MM.1S (cell line): Measurements from ENCODE around the gene ACRBP.

ENCODE experiments used
- DNase-seq: peaks from one replicate; pipeline ENCODE4 v3.0.0-alpha.2; 2015
- H2AFZ ChIP-seq: fragments of 300-600 bp; sonication (generic); 2 replicates; pipeline ENCODE4 v1.6.0; 2016; ENCODE audit warnings: antibody characterized with exemption, low read length
- H3F3A ChIP-seq: fragments of 300-600 bp; sonication (generic); 2 replicates; pipeline ENCODE4 v1.6.1; 2016; ENCODE audit warnings: mild to moderate bottlenecking, antibody characterized with exemption, low read length, moderate library complexity, mixed read lengths; ENCODE audit not compliant: insufficient read depth
- H3K27ac ChIP-seq: fragments of 300-600 bp; sonication (generic); 2 replicates; pipeline ENCODE4 v1.5.1; 2016; ENCODE audit warnings: mild to moderate bottlenecking, low read length
- H3K27me3 ChIP-seq: fragments of 300-600 bp; sonication (generic); replicated peaks from 2 replicates; pipeline ENCODE4 v1.6.0; 2016; ENCODE audit warnings: low read length; ENCODE audit not compliant: insufficient read depth
- H3K36me3 ChIP-seq: fragments of 300-600 bp; sonication (generic); replicated peaks from 2 replicates; pipeline ENCODE4 v1.6.1; 2016; ENCODE audit warnings: mild to moderate bottlenecking, low read length, mixed read lengths; ENCODE audit not compliant: insufficient read depth
- H3K4me1 ChIP-seq: fragments of 300-600 bp; sonication (generic); 2 replicates; pipeline ENCODE4 v1.6.1; 2016; ENCODE audit warnings: low read length, mixed read lengths
- H3K4me2 ChIP-seq: fragments of 300-600 bp; sonication (generic); 2 replicates; pipeline ENCODE4 v1.6.0; 2016; ENCODE audit warnings: low read depth, low read length
- H3K4me3 ChIP-seq: fragments of 300-600 bp; sonication (generic); 2 replicates; pipeline ENCODE4 v1.5.1; 2016; ENCODE audit warnings: low read length, mixed read lengths
- H3K79me2 ChIP-seq: fragments of 300-600 bp; sonication (generic); 2 replicates; pipeline ENCODE4 v1.6.1; 2016; ENCODE audit warnings: mixed run types, low read length, mixed read lengths
- H3K9ac ChIP-seq: fragments of 300-600 bp; sonication (generic); 2 replicates; pipeline ENCODE4 v1.6.1; 2016; ENCODE audit warnings: low read length, mixed read lengths
- H3K9me2 ChIP-seq: fragments of 300-600 bp; sonication (generic); replicated peaks from 2 replicates; pipeline ENCODE4 v1.6.1; 2016; ENCODE audit warnings: mild to moderate bottlenecking, low read length, mixed read lengths; ENCODE audit not compliant: insufficient read depth
- H3K9me3 ChIP-seq: fragments of 300-600 bp; sonication (generic); replicated peaks from 2 replicates; pipeline ENCODE4 v1.6.1; 2016; ENCODE audit warnings: mild to moderate bottlenecking, low read length, mixed read lengths; ENCODE audit not compliant: insufficient read depth
- H4K20me1 ChIP-seq: fragments of 300-600 bp; sonication (generic); 2 replicates; pipeline ENCODE4 v1.6.1; 2016; ENCODE audit warnings: mild to moderate bottlenecking, low read length, moderate library complexity, mixed read lengths; ENCODE audit not compliant: insufficient read depth
- CTCF ChIP-seq: fragments of 300-600 bp; sonication (generic); IDR thresholded peaks from 2 replicates; pipeline ENCODE4 v1.5.1; 2016; ENCODE audit warnings: antibody characterized with exemption, low read length, mixed read lengths
- EZH2 ChIP-seq: fragments of 300-600 bp; sonication (generic); optimal IDR thresholded peaks from 2 replicates; pipeline ENCODE3; 2017; ENCODE audit warnings: low read depth, mild to moderate bottlenecking, antibody characterized with exemption, low read length, mixed read lengths
- EZH2phosphoT487 ChIP-seq: fragments of 300-600 bp; sonication (generic); IDR thresholded peaks from 2 replicates; pipeline ENCODE4 v1.6.1; 2018; ENCODE audit warnings: antibody characterized with exemption, low read length

Gene ACRBP

GRCh38 chr12:6644257-6644596 lies 3.0 kb downstream of the ACRBP start:
- Histone ChIP-seq H2AFZ (peak overlapping the region; percentile 67), H3K4me2 (peak overlapping the region; percentile 17; the same call in 1 of the 2 replicates), H3K4me3 (no peak overlapping the region), H3K9me2 (no peaks in the 10 kb centered on the region), H3K27ac (no peak overlapping the region), H3K27me3 (peaks cover 23% of the 10 kb centered on the region; the same call in 1 of the 2 replicates), H3K9me3 (no peaks in the 10 kb centered on the region), H3K36me3 (no peaks in the 10 kb centered on the region), H4K20me1 (no peaks in the 10 kb centered on the region), H3K9ac (no peak overlapping the region), H3F3A (no peaks in the 10 kb centered on the region), H3K79me2 (no peaks in the 10 kb centered on the region), H3K4me1 (no peaks in the 10 kb centered on the region)
- TF ChIP-seq EZH2phosphoT487 (no peak), EZH2 (no peak), CTCF (no peak)
- no peak for DNase-seq

- no peaks in the 10 kb centered on the region for H3K79me2 ChIP-seq
- peak overlapping the region; percentile 67 for H2AFZ ChIP-seq
- H3K4me2 ChIP-seq, result no peak overlapping the region; the same call in 1 of the 2 replicates
- H3K27ac ChIP-seq, result no peak overlapping the region
- H4K20me1 ChIP-seq, result no peaks in the 10 kb centered on the region
- H3K9ac ChIP-seq, result no peak overlapping the region
- H3K9me3 ChIP-seq, result no peaks in the 10 kb centered on the region
- peaks cover 26% of the 10 kb centered on the region; the same call in 1 of the 2 replicates for H3K27me3 ChIP-seq
- H3K36me3 ChIP-seq, result no peaks in the 10 kb centered on the region
- no peaks in the 10 kb centered on the region for H3F3A ChIP-seq
- no peaks in the 10 kb centered on the region for H3K9me2 ChIP-seq
- H3K4me1 ChIP-seq, result no peaks in the 10 kb centered on the region
- TF ChIP-seq EZH2, result no peak
- TF ChIP-seq EZH2phosphoT487, result no peak
- TF ChIP-seq CTCF, result no peak
- no peak for DNase-seq
- no peak overlapping the region for H3K4me3 ChIP-seq
Measured at GRCh38 chr12:6643569-6644256, 3.5 kb downstream of the ACRBP start.

DNA sequence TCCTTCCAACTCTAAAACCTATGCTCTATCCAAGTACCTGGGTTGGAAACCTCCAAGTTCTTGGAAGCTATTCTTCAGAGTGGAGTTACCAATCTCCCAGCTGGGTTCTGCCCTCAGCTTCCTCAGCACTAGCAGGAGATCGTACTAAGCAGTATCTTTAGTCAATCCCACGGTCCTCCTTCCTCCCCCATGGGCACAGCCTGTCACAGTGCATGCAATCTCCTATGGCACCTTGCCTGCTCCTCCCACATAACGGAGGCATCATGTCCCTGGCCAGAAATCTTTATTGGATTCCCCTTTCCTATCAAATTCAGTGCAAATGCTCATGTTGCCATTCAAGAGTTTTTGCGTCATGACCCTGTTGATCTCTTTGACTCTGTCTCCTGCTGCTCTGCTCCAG lies 6.1 kb downstream of the ACRBP start:
- H3K9me3 ChIP-seq, result no peaks in the 10 kb centered on the region
- H3K27me3 ChIP-seq, result peaks cover 26% of the 10 kb centered on the region; the same call in 1 of the 2 replicates
- no peak overlapping the region for H3K4me3 ChIP-seq
- no peaks in the 10 kb centered on the region for H3K79me2 ChIP-seq
- no peak overlapping the region for H3K9ac ChIP-seq
- no peak overlapping the region for H2AFZ ChIP-seq
- TF ChIP-seq CTCF, result no peak
- TF ChIP-seq EZH2phosphoT487, result no peak
- no peak for TF ChIP-seq EZH2
- no peaks in the 10 kb centered on the region for H3K4me1 ChIP-seq
- H3K27ac ChIP-seq, result no peak overlapping the region
- no peaks in the 10 kb centered on the region for H4K20me1 ChIP-seq
- no peak overlapping the region for H3K4me2 ChIP-seq
- H3K36me3 ChIP-seq, result no peaks in the 10 kb centered on the region
- DNase-seq, result no peak
- H3K9me2 ChIP-seq, result no peaks in the 10 kb centered on the region
- no peaks in the 10 kb centered on the region for H3F3A ChIP-seq
